Lower leg skin (tissue), 4 donors: Measurements from ENCODE around the gene POLR1B. TPM values are rescaled to one million over a fixed set of nuclear protein-coding genes. Genes with fewer than 3 reads are reported as not detected.
"Not testable (repeated sequence)": the region's sequence is repeated elsewhere in the genome, so short reads cannot be mapped to it uniquely, and the experiment has no call there.

ENCODE experiments used
- DNase-seq, 2 donors: peaks; one replicate each; pipeline ENCODE4 v3.0.0-alpha.2; 2019; ENCODE audit warnings: low spot score in 2 of 2
- H3K4me3 ChIP-seq: fragments of 200-600 bp; sonication (generic); 2 replicates; pipeline ENCODE4 v1.5.1; 2017; ENCODE audit warnings: mild to moderate bottlenecking, low read depth; ENCODE audit not compliant: poor library complexity, severe bottlenecking
- POLR2A ChIP-seq, 2 donors: fragments of 450-650 bp; IDR thresholded peaks; one replicate each; pipeline ENCODE4 v1.6.1; 2016 to 2017; ENCODE audit warnings: antibody characterized with exemption in 2 of 2, mild to moderate bottlenecking in 1 of 2, moderate library complexity in 1 of 2
- WGBS, 2 donors: methylation state at CpG; one replicate each; pipeline ENCODE4 v1.1.5; 2018; 5-methylcytosine and 5-hydroxymethylcytosine counted together
- intact Hi-C: fragments of 100-400 bp; cut with DNase I; formaldehyde crosslinking; loops from one replicate; pipeline ENCODE4 v1.15.0; 2023; ENCODE audit warnings: low total_unique reads
- total RNA-seq, 4 donors: library from RNA; depleted of rRNA; stranded (reverse); fragments of >200 nt; gene quantifications; one replicate each; pipeline ENCODE4 v1.1.0, GENCODE V29; 2016
- TF ChIP-seq, protein P1 (sequence below), 3 donors: fragments of 450-650 bp; IDR thresholded peaks; one replicate each; pipeline ENCODE4 v1.5.1; 2016; ENCODE audit warnings: antibody characterized with exemption in 3 of 3, mild to moderate bottlenecking in 3 of 3, moderate library complexity in 2 of 3

The POLR1B gene
- total RNA-seq, 4 donors from 2014 or later, result 12.4 to 17.0 (median 16.1) TPM

DNA sequence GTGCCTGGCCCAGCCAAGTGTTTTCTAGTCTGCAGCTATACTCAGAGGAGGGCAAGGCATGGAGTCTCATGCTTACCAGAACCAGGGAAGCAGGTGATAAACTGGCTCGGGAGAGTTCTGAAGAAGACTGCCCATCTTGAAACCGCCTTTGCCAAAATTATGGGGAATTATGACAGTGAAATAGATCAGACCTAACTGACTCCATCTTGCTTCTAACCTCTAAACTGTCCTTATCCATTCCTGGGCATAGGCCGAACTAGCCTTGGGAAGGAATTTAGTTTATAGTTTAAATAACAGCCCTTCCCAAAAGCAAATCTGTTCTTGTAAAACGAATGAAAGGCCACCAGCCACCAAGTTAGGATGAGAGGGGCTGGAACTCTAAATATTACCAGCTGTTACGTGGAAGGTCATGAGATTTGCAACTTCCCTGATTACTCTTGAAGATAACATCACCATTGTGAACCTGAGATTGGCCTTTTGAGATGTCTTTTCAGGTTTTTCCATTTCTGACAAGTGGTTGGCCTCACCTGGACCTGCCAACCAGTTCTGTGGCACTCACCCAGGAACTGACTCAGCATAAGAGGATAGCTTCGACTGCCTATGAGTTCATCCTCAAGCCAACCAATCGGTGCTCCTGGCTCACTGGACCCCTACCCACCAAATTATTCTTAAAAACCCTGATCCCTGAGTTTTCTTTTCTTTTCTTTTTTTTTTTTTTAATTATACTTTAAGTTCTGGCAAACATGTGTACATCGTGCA, 65.6 kb downstream of the POLR1B start:
- H3K4me3 ChIP-seq, result no peak overlapping the region
- TF ChIP-seq POLR2A (IDR thresholded peaks at IDR 0.05), result no peak
- TF ChIP-seq, protein P1, sequence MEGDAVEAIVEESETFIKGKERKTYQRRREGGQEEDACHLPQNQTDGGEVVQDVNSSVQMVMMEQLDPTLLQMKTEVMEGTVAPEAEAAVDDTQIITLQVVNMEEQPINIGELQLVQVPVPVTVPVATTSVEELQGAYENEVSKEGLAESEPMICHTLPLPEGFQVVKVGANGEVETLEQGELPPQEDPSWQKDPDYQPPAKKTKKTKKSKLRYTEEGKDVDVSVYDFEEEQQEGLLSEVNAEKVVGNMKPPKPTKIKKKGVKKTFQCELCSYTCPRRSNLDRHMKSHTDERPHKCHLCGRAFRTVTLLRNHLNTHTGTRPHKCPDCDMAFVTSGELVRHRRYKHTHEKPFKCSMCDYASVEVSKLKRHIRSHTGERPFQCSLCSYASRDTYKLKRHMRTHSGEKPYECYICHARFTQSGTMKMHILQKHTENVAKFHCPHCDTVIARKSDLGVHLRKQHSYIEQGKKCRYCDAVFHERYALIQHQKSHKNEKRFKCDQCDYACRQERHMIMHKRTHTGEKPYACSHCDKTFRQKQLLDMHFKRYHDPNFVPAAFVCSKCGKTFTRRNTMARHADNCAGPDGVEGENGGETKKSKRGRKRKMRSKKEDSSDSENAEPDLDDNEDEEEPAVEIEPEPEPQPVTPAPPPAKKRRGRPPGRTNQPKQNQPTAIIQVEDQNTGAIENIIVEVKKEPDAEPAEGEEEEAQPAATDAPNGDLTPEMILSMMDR (IDR thresholded peaks at IDR 0.05), result no peak
- intact Hi-C loops, result no loop called here
- 71 to 74% methylated on average over 8 of the region's 8 CpGs for WGBS, 2 donors
- peak in 1 of 2 donors; percentile 32 for DNase-seq

DNA sequence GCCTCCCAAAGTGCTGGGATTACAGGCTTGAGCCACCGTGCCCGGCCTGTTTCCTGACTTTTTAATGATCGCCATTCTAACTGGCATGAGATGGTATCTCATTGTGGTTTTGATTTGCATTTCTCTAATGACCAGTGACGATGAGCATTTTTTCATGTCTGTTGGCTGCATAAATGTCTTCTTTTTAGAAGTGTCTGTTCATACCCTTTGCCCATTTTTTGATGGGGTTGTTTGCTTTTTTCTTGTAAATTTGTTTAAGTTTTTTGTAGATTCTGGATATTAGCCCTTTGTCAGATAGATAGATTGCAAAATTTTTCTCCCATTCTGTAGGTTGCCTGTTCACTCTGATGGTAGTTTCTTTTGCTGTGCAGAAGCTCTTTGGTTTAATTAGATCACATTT, 67.1 kb downstream of the POLR1B start:
- DNase-seq, H3K4me3 ChIP-seq, intact Hi-C loops: not testable (repeated sequence)
- WGBS, 2 donors, result 89 to 95% methylated on average over 4 of the region's 4 CpGs

DNA sequence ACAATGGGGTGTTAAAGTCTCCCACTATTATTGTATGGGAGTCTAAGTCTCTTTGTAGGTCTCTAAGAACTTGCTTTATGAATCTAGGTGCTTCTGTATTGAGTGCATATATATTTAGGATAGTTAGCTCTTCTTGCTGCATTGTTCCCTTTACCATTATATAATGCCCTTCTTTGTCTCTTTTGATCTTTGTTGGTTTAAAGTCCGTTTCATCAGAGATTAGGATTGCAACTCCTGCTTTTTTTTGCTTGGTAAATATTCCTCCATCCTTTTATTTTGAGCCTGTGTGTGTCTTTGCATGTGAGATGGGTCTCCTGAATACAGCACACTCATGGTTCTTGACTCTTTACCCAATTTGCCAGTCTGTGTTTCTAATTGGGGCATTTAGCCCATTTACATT, 70.0 kb downstream of the POLR1B start:
- WGBS, 2 donors, result 89 to 96% methylated on average over 1 of the region's 1 CpG
- H3K4me3 ChIP-seq, DNase-seq, intact Hi-C loops: not testable (repeated sequence)

DNA sequence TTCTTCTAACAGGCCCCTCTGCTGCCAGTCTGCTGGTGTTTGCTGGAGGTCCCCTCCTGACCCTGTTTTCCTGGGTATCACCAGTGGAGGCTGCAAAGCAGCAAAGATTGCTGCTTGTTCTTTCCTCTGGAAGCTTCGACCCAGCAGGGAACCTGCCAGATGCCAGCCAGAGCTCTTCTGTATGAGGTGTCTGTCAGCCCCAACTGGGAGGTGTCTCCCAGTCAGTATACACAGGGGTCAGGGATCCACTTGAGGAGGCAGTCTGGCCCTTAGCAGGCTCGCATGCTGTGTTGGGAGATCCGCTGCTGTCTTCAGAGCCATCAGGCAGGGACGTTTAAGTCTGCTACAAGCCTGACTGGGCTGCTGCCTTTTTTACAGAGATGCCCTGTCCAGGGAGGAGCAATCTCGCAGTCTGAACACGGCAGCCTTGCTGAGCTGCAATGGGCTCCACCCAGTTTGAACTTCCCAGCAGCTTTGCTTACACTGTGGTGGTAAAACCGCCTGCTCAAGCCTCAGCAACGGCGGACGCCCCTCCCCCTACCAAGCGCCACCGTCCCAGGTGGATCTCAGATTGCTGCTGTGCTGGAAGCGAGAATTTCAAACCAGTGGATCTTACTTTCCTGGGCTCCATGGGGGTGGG, 72.1 kb downstream of the POLR1B start:
- intact Hi-C loops, result no loop called here
- H3K4me3 ChIP-seq, result no peak overlapping the region
- TF ChIP-seq, protein P1 (IDR thresholded peaks at IDR 0.05), result no peak
- no peak for TF ChIP-seq POLR2A (IDR thresholded peaks at IDR 0.05)
- DNase-seq, result peak in 1 of 2 donors; percentile 74
- 67 to 78% methylated on average over 10 to 11 of the region's 13 CpGs for WGBS, 2 donors

DNA sequence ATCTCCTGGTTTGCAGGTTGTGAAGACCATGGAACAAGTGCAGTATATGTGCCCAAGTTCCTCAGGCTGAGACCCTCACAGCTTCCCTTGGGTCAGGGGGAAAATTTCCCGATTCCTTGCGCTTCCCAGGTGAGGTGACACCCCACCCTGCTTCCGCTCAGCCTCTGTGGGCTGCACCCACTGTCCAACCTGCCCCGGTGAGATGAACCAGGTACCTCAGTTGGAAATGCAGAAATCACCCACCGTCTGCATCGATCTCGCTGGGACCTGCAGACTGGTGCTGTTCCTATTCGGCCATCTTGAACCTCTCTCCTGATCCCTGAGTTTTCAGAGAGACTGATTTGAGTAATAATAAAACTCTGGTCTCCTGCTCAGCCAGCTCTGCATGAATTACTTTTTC, 72.8 kb downstream of the POLR1B start:
- 94 to 96% methylated on average over 7 to 8 of the region's 8 CpGs for WGBS, 2 donors
- TF ChIP-seq, protein P1 (IDR thresholded peaks at IDR 0.05), result no peak
- no peak for TF ChIP-seq POLR2A (IDR thresholded peaks at IDR 0.05)
- H3K4me3 ChIP-seq, result no peak overlapping the region
- intact Hi-C loops, result no loop called here
- DNase-seq, result peak in 1 of 2 donors; percentile 77

DNA sequence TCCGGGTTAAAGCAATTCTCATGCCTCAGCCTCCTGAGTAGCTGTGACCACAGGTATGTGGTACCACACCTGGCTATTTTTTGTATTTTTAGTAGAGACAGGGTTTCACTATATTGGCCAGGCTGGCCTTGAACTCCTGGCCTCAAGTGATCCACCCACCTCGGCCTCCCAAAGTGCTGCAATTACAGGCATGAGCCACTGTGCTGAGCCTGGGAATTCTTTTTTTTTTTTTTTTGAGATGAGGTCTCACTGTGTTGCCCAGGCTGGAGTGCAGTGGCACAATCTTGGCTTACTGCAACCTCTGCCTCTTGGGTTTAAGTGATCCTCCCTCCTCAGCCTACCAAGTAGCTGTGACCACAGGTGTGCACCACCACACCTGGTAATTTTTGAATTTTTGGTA, 73.5 kb downstream of the POLR1B start:
- H3K4me3 ChIP-seq, intact Hi-C loops, DNase-seq: not testable (repeated sequence)
- 92 to 100% methylated on average over 2 of the region's 2 CpGs for WGBS, 2 donors

DNA sequence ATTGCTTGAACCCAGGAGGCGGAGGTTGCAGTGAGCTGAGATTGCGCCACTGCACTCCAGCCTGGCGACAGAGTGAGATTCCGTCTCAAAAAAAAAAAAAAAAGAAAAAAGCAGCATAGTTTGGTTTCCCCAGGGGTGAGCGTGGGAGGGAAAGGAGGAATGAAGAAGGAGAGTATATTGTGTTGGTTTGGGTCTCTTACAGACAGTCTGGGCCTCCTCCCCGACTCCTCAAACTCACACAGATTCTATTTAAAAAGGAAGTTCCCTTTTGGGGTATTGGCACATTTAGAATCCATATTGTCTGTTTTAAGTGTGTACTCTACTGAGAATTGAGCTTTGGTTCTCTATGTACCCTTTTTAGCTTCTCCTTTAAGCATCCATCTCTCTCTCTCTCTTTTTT, 76.1 kb downstream of the POLR1B start:
- no peak for DNase-seq
- 74 to 80% methylated on average over 6 of the region's 6 CpGs for WGBS, 2 donors
- H3K4me3 ChIP-seq, result no peak overlapping the region
- TF ChIP-seq, protein P1 (IDR thresholded peaks at IDR 0.05), result no peak
- no peak for TF ChIP-seq POLR2A (IDR thresholded peaks at IDR 0.05)
- intact Hi-C loops, result no loop called here
